Lower lobe of right lung (tissue), 2 donors: ENCODE measurements around the gene MOB1A. TPM values are rescaled to one million over a fixed set of nuclear protein-coding genes. Genes with fewer than 3 reads are reported as not detected.

Experiments
- ATAC-seq, 2 donors: fragments of 200-7000 bp; cut with Tn5 transposase; one replicate each; pipeline ENCODE4 v1.9.1; 2020 to 2022; ENCODE audit warnings: mild to moderate bottlenecking in 2 of 2, moderate library complexity in 2 of 2
- DNase-seq: peaks from one replicate; pipeline ENCODE4 v3.0.0-alpha.2; 2020
- H3K27ac ChIP-seq: fragments of 200-600 bp; one replicate; pipeline ENCODE4 v1.8.0; 2022
- H3K27me3 ChIP-seq: fragments of 200-600 bp; one replicate; pipeline ENCODE4 v1.8.0; 2022; ENCODE audit warnings: low read depth
- H3K36me3 ChIP-seq: fragments of 200-600 bp; one replicate; pipeline ENCODE4 v1.8.0; 2022; ENCODE audit warnings: mild to moderate bottlenecking
- H3K4me1 ChIP-seq: fragments of 200-600 bp; one replicate; pipeline ENCODE4 v1.8.0; 2022
- H3K4me3 ChIP-seq: fragments of 200-600 bp; one replicate; pipeline ENCODE4 v1.8.0; 2022; ENCODE audit warnings: mild to moderate bottlenecking
- H3K9me3 ChIP-seq: fragments of 200-600 bp; one replicate; pipeline ENCODE4 v1.8.0; 2022
- CTCF ChIP-seq: fragments of 200-600 bp; IDR thresholded peaks from one replicate; pipeline ENCODE4 v1.8.0; 2022; ENCODE audit warnings: antibody characterized with exemption, mild to moderate bottlenecking
- intact Hi-C: fragments of 100-400 bp; cut with DNase I; formaldehyde crosslinking; loops from one replicate; pipeline ENCODE4 v1.11.0; 2022
- total RNA-seq: library from RNA; stranded (reverse); fragmentation: NEBNext Ultra II Directional; extraction: Animal tissue kit (Norgen Biotek cat#: 25700); gene quantifications from one replicate; pipeline ENCODE4 v1.2.1, GENCODE V29; 2021
- donor health status: DM: no; HTN: yes; CAD: no; lungs with severe emphysema.

MOB1A gene
- total RNA-seq, 1 donor from 2014 or later = 146 TPM

GRCh38 chr2:74179063-74179865 is 585 bp upstream of the MOB1A start:
- H3K4me3 ChIP-seq = peak overlapping the region; percentile 71
- TF ChIP-seq CTCF = peak; percentile 44
- H3K9me3 ChIP-seq = no peaks in the 10 kb centered on the region
- H3K27me3 ChIP-seq = no peaks in the 10 kb centered on the region
- H3K4me1 ChIP-seq = peaks cover 44% of the 10 kb centered on the region
- intact Hi-C loops = no loop called here
- ATAC-seq = peak; percentile 6 to 8
- H3K27ac ChIP-seq = peak overlapping the region; percentile 89
- no peak for DNase-seq
- H3K36me3 ChIP-seq = peaks cover 6% of the 10 kb centered on the region

GRCh38 chr2:74177696-74178095 is 983 bp downstream of the MOB1A start:
- no peaks in the 10 kb centered on the region for H3K27me3 ChIP-seq
- no peaks in the 10 kb centered on the region for H3K9me3 ChIP-seq
- DNase-seq (no peak), ATAC-seq (no peak)
- intact Hi-C loops = no loop called here
- no peak for TF ChIP-seq CTCF
- H3K4me1 ChIP-seq = peaks cover 52% of the 10 kb centered on the region
- peak overlapping the region; percentile 71 for H3K4me3 ChIP-seq
- peaks cover 6% of the 10 kb centered on the region for H3K36me3 ChIP-seq
- peak overlapping the region; percentile 89 for H3K27ac ChIP-seq

GRCh38 chr2:74174909-74175308 is 3.8 kb downstream of the MOB1A start:
- H3K4me3 ChIP-seq = no peak overlapping the region

DNA sequence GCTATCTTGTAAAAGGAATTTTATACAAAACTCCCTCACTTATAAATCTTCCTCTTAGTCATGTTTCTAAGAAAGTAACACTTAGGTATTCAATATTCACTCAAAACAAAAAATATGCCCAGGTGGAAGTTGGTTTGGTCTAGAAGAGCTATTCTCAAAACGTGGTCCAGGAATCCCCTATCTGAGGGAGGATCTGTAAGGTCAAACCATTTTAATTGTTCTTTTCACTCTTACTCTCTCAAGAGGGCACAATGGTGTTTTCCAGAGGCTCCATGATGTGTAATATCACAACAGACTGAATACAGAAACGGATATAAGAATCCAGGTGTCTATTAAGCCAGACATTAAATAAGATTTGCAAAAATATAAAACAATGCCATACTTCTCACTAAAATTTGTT is 9.9 kb downstream of the MOB1A start:
- no peak overlapping the region for H3K27ac ChIP-seq
- H3K4me1 ChIP-seq = peaks cover 8% of the 10 kb centered on the region
- DNase-seq (no peak), ATAC-seq (no peak)
- H3K27me3 ChIP-seq = no peaks in the 10 kb centered on the region
- intact Hi-C loops = no loop called here
- TF ChIP-seq CTCF = no peak
- H3K9me3 ChIP-seq = peaks cover 7% of the 10 kb centered on the region
- no peak overlapping the region for H3K4me3 ChIP-seq
- H3K36me3 ChIP-seq = peaks cover 89% of the 10 kb centered on the region

More at GRCh38 chr2:74174909-74175308, 3.8 kb downstream of the MOB1A start:
- Histone ChIP-seq H3K27ac (no peak overlapping the region), H3K4me1 (peaks cover 48% of the 10 kb centered on the region), H3K27me3 (no peaks in the 10 kb centered on the region), H3K9me3 (no peaks in the 10 kb centered on the region), H3K36me3 (peaks cover 33% of the 10 kb centered on the region)
- ATAC-seq = no peak
- intact Hi-C loops = no loop called here
- no peak for DNase-seq
- no peak for TF ChIP-seq CTCF

DNA sequence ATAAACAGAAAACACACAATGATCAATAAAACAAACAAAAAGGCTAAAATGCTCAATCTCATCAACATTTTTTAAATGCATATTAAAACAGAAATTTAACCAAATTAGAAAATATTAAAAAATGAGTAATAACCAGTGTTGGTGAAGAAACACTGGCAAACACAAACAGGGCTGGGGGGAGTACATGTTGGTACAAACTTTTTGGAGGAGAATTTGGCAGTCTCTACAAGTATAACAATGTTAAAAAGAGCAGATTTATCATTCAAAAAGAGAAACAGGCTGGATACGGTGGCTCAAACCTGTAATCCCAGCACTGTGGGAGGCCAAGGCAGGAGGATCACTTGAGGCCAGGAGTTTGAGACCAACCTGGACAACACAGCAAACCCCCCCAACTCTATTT is 13.9 kb downstream of the MOB1A start:
- DNase-seq = no peak
- H3K36me3 ChIP-seq = peaks cover 99% of the 10 kb centered on the region
- H3K4me1 ChIP-seq = no peaks in the 10 kb centered on the region
- H3K27ac ChIP-seq = no peak overlapping the region
- TF ChIP-seq CTCF = no peak
- intact Hi-C loops = no loop called here
- ATAC-seq = no peak
- peaks cover 7% of the 10 kb centered on the region for H3K9me3 ChIP-seq
- no peak overlapping the region for H3K4me3 ChIP-seq
- no peaks in the 10 kb centered on the region for H3K27me3 ChIP-seq
